ENCODE data around the gene WDR27. TPM values are rescaled to one million over a fixed set of nuclear protein-coding genes. Genes with fewer than 3 reads are reported as not detected.
A peak's percentile ranks its signal among the peaks of the same experiment; 100 is the strongest.

Gene WDR27
- total RNA-seq, 1 donor from 2014 or later, result 92.7 TPM

GRCh38 chr6:169424149-169424804 is 277.6 kb downstream of the WDR27 start:
- no peak for DNase-seq (ENCODE audit: low spot score in 2 of 2)
- Histone ChIP-seq H3K4me3 (no peak overlapping the region), H3K27me3 (no peaks in the 10 kb centered on the region), H3K36me3 (no peaks in the 10 kb centered on the region), H3K9me3 (no peaks in the 10 kb centered on the region), H3K27ac (no peak overlapping the region), H3K4me1 (peaks cover 0 to 5% of the 10 kb centered on the region in 2 donors)
- no peak for TF ChIP-seq CTCF (IDR thresholded peaks at IDR 0.05)
- intact Hi-C loops (cut with DNase I), result no loop called here

- intact Hi-C loops (cut with DNase I), result no loop called here
- Histone ChIP-seq H3K9me3 (no peaks in the 10 kb centered on the region), H3K36me3 (no peaks in the 10 kb centered on the region), H3K4me3 (no peak overlapping the region), H3K27me3 (no peaks in the 10 kb centered on the region), H3K4me1 (no peaks in the 10 kb centered on the region), H3K27ac (no peak overlapping the region)
- DNase-seq (ENCODE audit: low spot score in 2 of 2), result no peak
- no peak for TF ChIP-seq CTCF (IDR thresholded peaks at IDR 0.05)
These were observed 280.1 kb downstream of the WDR27 start for GRCh38 chr6:169421586-169422264.

- Histone ChIP-seq H3K4me1 (no peaks in the 10 kb centered on the region), H3K9me3 (peaks cover 0 to under 1% of the 10 kb centered on the region in 2 donors), H3K4me3 (no peak overlapping the region), H3K27ac (no peak overlapping the region), H3K27me3 (no peaks in the 10 kb centered on the region), H3K36me3 (no peaks in the 10 kb centered on the region)
- DNase-seq (ENCODE audit: low spot score in 2 of 2), result no peak
- intact Hi-C loops (cut with DNase I), result no loop called here
- TF ChIP-seq CTCF (IDR thresholded peaks at IDR 0.05), result peak in 1 of 3 experiments; percentile 40
These were observed 280.8 kb downstream of the WDR27 start for GRCh38 chr6:169420912-169421543.

GRCh38 chr6:169417101-169417500 is 284.7 kb downstream of the WDR27 start:
- peaks cover 13 to 21% of the 10 kb centered on the region in 2 donors for H3K9me3 ChIP-seq
- H3K4me1 ChIP-seq, result no peaks in the 10 kb centered on the region
- H3K36me3 ChIP-seq, result no peaks in the 10 kb centered on the region
- no peaks in the 10 kb centered on the region for H3K27me3 ChIP-seq
- no peak for TF ChIP-seq CTCF (IDR thresholded peaks at IDR 0.05)
- no peak overlapping the region for H3K27ac ChIP-seq
- DNase-seq (ENCODE audit: low spot score in 2 of 2), result no peak
- no peak overlapping the region for H3K4me3 ChIP-seq
- intact Hi-C loops (cut with DNase I), result no loop called here

GRCh38 chr6:169416249-169416648 is 285.6 kb downstream of the WDR27 start:
- TF ChIP-seq CTCF (IDR thresholded peaks at IDR 0.05), result no peak
- Histone ChIP-seq H3K36me3 (no peaks in the 10 kb centered on the region), H3K27ac (no peak overlapping the region), H3K4me3 (no peak overlapping the region), H3K9me3 (peaks cover 13 to 21% of the 10 kb centered on the region in 2 donors), H3K4me1 (no peaks in the 10 kb centered on the region), H3K27me3 (no peaks in the 10 kb centered on the region)
- intact Hi-C loops (cut with DNase I), result no loop called here
- no peak for DNase-seq (ENCODE audit: low spot score in 2 of 2)
